Measurements from ENCODE around the gene B3GNT8.

DNA sequence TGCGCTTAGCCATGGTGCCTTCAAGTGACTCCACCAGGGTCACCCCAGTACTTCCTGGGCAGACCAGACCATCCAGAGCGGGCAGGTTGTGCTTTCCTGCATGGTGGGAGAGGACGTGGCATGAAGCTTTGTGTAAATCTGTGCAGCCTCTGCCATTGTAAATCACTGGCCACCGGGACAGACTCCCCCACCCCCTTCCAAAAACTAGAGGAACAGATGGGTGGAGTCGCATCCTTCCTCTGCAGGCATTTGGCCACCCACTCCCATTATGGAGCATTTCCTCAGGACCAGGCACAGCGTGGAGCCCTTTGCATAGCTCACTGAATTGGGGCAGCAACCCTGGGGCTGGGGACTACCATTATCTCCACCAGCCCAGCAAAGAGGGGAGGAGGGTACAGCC is 21.4 kb downstream of the B3GNT8 start:
- TF ChIP-seq, protein P1, sequence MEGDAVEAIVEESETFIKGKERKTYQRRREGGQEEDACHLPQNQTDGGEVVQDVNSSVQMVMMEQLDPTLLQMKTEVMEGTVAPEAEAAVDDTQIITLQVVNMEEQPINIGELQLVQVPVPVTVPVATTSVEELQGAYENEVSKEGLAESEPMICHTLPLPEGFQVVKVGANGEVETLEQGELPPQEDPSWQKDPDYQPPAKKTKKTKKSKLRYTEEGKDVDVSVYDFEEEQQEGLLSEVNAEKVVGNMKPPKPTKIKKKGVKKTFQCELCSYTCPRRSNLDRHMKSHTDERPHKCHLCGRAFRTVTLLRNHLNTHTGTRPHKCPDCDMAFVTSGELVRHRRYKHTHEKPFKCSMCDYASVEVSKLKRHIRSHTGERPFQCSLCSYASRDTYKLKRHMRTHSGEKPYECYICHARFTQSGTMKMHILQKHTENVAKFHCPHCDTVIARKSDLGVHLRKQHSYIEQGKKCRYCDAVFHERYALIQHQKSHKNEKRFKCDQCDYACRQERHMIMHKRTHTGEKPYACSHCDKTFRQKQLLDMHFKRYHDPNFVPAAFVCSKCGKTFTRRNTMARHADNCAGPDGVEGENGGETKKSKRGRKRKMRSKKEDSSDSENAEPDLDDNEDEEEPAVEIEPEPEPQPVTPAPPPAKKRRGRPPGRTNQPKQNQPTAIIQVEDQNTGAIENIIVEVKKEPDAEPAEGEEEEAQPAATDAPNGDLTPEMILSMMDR (IDR thresholded peaks at IDR 0.05; ENCODE audit: low read depth, low read length) = no peak
- TF ChIP-seq EZH2phosphoT487 (IDR thresholded peaks at IDR 0.05; ENCODE audit: low read depth) = no peak

Measured in OCI-LY3 (cell line).